Fibroblast of mammary gland (primary cell): ENCODE data around the gene UMOD.
"Not testable (repeated sequence)": the region's sequence is repeated elsewhere in the genome, so short reads cannot be mapped to it uniquely, and the experiment has no call there.

Experiments
- DNase-seq: peaks from one replicate; pipeline ENCODE4 v3.0.0-alpha.2; 2010; ENCODE audit warnings: low read depth
- H3K4me3 ChIP-seq: 2 replicates; pipeline ENCODE4 v1.5.1; 2011; ENCODE audit warnings: low read depth, mild to moderate bottlenecking, low read length, moderate library complexity; ENCODE audit not compliant: control insufficient read depth
- CTCF ChIP-seq: conservative IDR thresholded peaks from 2 replicates; pipeline ENCODE4 v1.5.1; 2011; ENCODE audit warnings: low read depth, low read length, inconsistent platforms; ENCODE audit not compliant: control insufficient read depth, insufficient read depth

UMOD gene

GRCh38 chr16:20315764-20316163 is 36.8 kb downstream of the UMOD start:
- no peak for DNase-seq

GRCh38 chr16:20314575-20314974 is 37.9 kb downstream of the UMOD start:
- no peak for TF ChIP-seq CTCF
- DNase-seq: no peak
- H3K4me3 ChIP-seq: no peak overlapping the region

More at GRCh38 chr16:20315764-20316163, 36.8 kb downstream of the UMOD start:
- no peak for TF ChIP-seq CTCF
- H3K4me3 ChIP-seq: no peak overlapping the region

DNA sequence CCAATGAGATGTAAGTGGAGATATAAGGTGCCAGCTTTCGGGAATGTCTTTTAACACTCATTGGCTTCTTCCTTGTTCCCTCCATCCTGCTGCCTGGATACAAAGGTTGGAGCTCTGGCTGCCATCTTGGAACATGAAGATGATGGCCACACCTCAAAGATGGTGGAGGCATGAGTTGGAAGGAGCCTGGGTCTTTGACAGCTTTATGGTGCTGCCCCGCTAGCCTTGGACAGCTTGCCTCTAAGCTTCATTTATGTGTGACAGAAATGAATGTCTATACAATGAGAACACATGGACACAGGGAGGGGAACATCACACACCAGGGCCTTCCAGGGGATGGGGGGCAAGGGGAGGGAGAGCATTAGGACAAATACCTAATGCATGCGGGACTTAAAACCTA is 38.8 kb downstream of the UMOD start:
- no peak for DNase-seq
- H3K4me3 ChIP-seq: no peak overlapping the region
- TF ChIP-seq CTCF: no peak

GRCh38 chr16:20312536-20313095 is 39.9 kb downstream of the UMOD start:
- not testable (repeated sequence) for H3K4me3 ChIP-seq, DNase-seq

- no peak for TF ChIP-seq CTCF
- H3K4me3 ChIP-seq: no peak overlapping the region
- no peak for DNase-seq
These were observed 41.0 kb downstream of the UMOD start for GRCh38 chr16:20311548-20311947.

GRCh38 chr16:20310421-20311395 is 41.8 kb downstream of the UMOD start:
- DNase-seq: no peak
- no peak for TF ChIP-seq CTCF
- H3K4me3 ChIP-seq: no peak overlapping the region

GRCh38 chr16:20309786-20310185 is 42.7 kb downstream of the UMOD start:
- DNase-seq: no peak
- no peak overlapping the region for H3K4me3 ChIP-seq
- no peak for TF ChIP-seq CTCF
